Liver (tissue), 9 donors: ENCODE data around the gene C3orf22. TPM values are rescaled to one million over a fixed set of nuclear protein-coding genes. Genes with fewer than 3 reads are reported as not detected.

Source experiments
- DNase-seq: peaks from one replicate; pipeline ENCODE4 v3.0.0-alpha.2; 2017; ENCODE audit warnings: low spot score
- H3K27ac ChIP-seq, 2 donors: one replicate each; pipeline ENCODE4 v1.7.0; 2013; ENCODE audit warnings: inconsistent platforms in 2 of 2, low read length in 2 of 2, control low read depth in 1 of 2, low read depth in 1 of 2, mild to moderate bottlenecking in 1 of 2
- H3K27me3 ChIP-seq, 4 donors: one replicate each; pipeline versions ENCODE4 v1.6.1 to v1.7.0; 2013; ENCODE audit warnings: low read length in 3 of 4, inconsistent platforms in 1 of 4, mild to moderate bottlenecking in 1 of 4, moderate library complexity in 1 of 4; ENCODE audit not compliant: control insufficient read depth in 4 of 4, insufficient read depth in 4 of 4
- H3K36me3 ChIP-seq, 4 donors: one replicate each; pipeline versions ENCODE4 v1.6.1 to v1.7.0; 2013; ENCODE audit warnings: low read length in 3 of 4, mild to moderate bottlenecking in 3 of 4, low read depth in 1 of 4, moderate library complexity in 1 of 4; ENCODE audit not compliant: control insufficient read depth in 4 of 4, insufficient read depth in 3 of 4
- H3K4me1 ChIP-seq, 4 donors: one replicate each; pipeline versions ENCODE4 v1.6.1 to v1.7.0; 2013; ENCODE audit warnings: low read length in 3 of 4, mild to moderate bottlenecking in 3 of 4, moderate library complexity in 1 of 4; ENCODE audit not compliant: control insufficient read depth in 4 of 4, insufficient read depth in 4 of 4
- H3K4me3 ChIP-seq, 3 donors: one replicate each; pipeline versions ENCODE4 v1.6.1 to v1.7.0; 2013; ENCODE audit warnings: low read length in 3 of 3, control low read depth in 1 of 3, low read depth in 1 of 3, mild to moderate bottlenecking in 1 of 3
- H3K9ac ChIP-seq, 2 donors: one replicate each; pipeline ENCODE4 v1.7.0; 2013; ENCODE audit warnings: low read length in 2 of 2, mild to moderate bottlenecking in 2 of 2, moderate library complexity in 2 of 2, control low read depth in 1 of 2, low read depth in 1 of 2
- H3K9me3 ChIP-seq, 4 donors: one replicate each; pipeline versions ENCODE4 v1.6.1 to v1.7.0; 2013; ENCODE audit warnings: low read length in 3 of 4; ENCODE audit not compliant: control insufficient read depth in 4 of 4
- EGR1 ChIP-seq, 2 donors: IDR thresholded peaks; 2 replicates each; pipeline ENCODE4 v1.6.1; 2016 to 2018; ENCODE audit warnings: antibody characterized with exemption in 2 of 2, low read depth in 2 of 2
- FOXA1 ChIP-seq: IDR thresholded peaks from 2 replicates; pipeline ENCODE4 v1.6.1; 2016; ENCODE audit warnings: antibody characterized with exemption
- FOXA2 ChIP-seq: IDR thresholded peaks from 2 replicates; pipeline ENCODE4 v1.6.1; 2016; ENCODE audit warnings: antibody characterized with exemption
- GABPA ChIP-seq, 2 donors: IDR thresholded peaks in 1 of 2; conservative IDR thresholded peaks in 1 of 2; 2 replicates each; pipeline ENCODE4 v1.6.1; 2016; ENCODE audit warnings: antibody characterized with exemption in 2 of 2, mild to moderate bottlenecking in 1 of 2, moderate library complexity in 1 of 2
- HNF4A ChIP-seq, 2 donors: conservative IDR thresholded peaks; 2 replicates each; pipeline ENCODE4 v1.6.1; 2016; ENCODE audit warnings: antibody characterized with exemption in 2 of 2, mild to moderate bottlenecking in 2 of 2
- HNF4G ChIP-seq: IDR thresholded peaks from 2 replicates; pipeline ENCODE4 v1.6.1; 2016; ENCODE audit warnings: antibody characterized with exemption
- JUND ChIP-seq, 2 donors: IDR thresholded peaks; 2 replicates each; pipeline ENCODE4 v1.6.1; 2016; ENCODE audit warnings: antibody characterized with exemption in 2 of 2
- NR2F2 ChIP-seq: IDR thresholded peaks from 2 replicates; pipeline ENCODE4 v1.6.1; 2016; ENCODE audit warnings: antibody characterized with exemption
- RAD21 ChIP-seq, 2 donors: IDR thresholded peaks; 2 replicates each; pipeline ENCODE4 v1.6.1; 2016; ENCODE audit warnings: antibody characterized with exemption in 2 of 2, mild to moderate bottlenecking in 2 of 2
- RXRA ChIP-seq, 2 donors: IDR thresholded peaks; 2 replicates each; pipeline ENCODE4 v1.6.1; 2017 to 2018; ENCODE audit warnings: antibody characterized with exemption in 2 of 2, mild to moderate bottlenecking in 1 of 2
- SP1 ChIP-seq: IDR thresholded peaks from 2 replicates; pipeline ENCODE4 v1.6.1; 2018; ENCODE audit warnings: antibody characterized with exemption, mild to moderate bottlenecking
- TAF1 ChIP-seq: conservative IDR thresholded peaks from 2 replicates; pipeline ENCODE4 v1.6.1; 2016; ENCODE audit warnings: antibody characterized with exemption, mild to moderate bottlenecking
- YY1 ChIP-seq: IDR thresholded peaks from 2 replicates; pipeline ENCODE4 v1.6.1; 2016; ENCODE audit warnings: antibody characterized with exemption, mild to moderate bottlenecking
- WGBS: extraction: QIAGEN DNeasy Blood & Tissue Kit; methylation state at CpG from one replicate; pipeline ENCODE4 v1.1.7; 2013; 5-methylcytosine and 5-hydroxymethylcytosine counted together
- polyA plus RNA-seq, 2 donors: library from polyadenylated mRNA; stranded (reverse) in 1 of 2; unstranded in 1 of 2; fragments of 200-250 nt in 1 of 2; fragments of >200 nt in 1 of 2; fragmentation: Nextera tagmentation in 1 of 2; extraction: Ambion mirVana in 1 of 2; gene quantifications; one replicate each; pipeline versions ENCODE4 v1.2.1 to v1.2.3, GENCODE V29; 2013 to 2015
- total RNA-seq, 2 donors: library from RNA; depleted of rRNA; stranded (reverse); fragments of >200 nt; gene quantifications; one replicate each; pipeline ENCODE4 v1.2.3, GENCODE V29; 2014
- TF ChIP-seq, protein P1 (sequence below): IDR thresholded peaks from 2 replicates; pipeline ENCODE4 v1.6.1; 2016; ENCODE audit warnings: antibody characterized with exemption
- TF ChIP-seq, protein P2 (sequence below): IDR thresholded peaks from 2 replicates; pipeline ENCODE4 v1.6.1; 2016; ENCODE audit warnings: antibody characterized with exemption, mild to moderate bottlenecking
- TF ChIP-seq, protein P3 (sequence below): IDR thresholded peaks from 2 replicates; pipeline ENCODE4 v1.6.1; 2016; ENCODE audit warnings: antibody characterized with exemption
- TF ChIP-seq, protein P4 (sequence below): IDR thresholded peaks from 2 replicates; pipeline ENCODE4 v1.6.1; 2016; ENCODE audit warnings: antibody characterized with exemption
- TF ChIP-seq, protein P5 (sequence below): fragments of 150-350 bp; IDR thresholded peaks from 2 replicates; pipeline ENCODE4 v1.5.1; 2017; ENCODE audit warnings: improper control_type of control experiment, low read depth, low read length; ENCODE audit not compliant: missing input control
- donor health status: healthy.
- donor health status: healthy.
- donor health status: healthy.
- donor health status: healthy.
- donor health status: healthy.

The C3orf22 gene
- total and polyA plus RNA-seq, 4 donors = not detected

- peaks cover 18 to 69% (median 50%) of the 10 kb centered on the region in 4 donors for H3K4me1 ChIP-seq
- H3K27me3 ChIP-seq = no peaks in the 10 kb centered on the region
- peaks cover 0 to 5% (median 1%) of the 10 kb centered on the region in 4 donors for H3K36me3 ChIP-seq
- TF ChIP-seq, protein P1, sequence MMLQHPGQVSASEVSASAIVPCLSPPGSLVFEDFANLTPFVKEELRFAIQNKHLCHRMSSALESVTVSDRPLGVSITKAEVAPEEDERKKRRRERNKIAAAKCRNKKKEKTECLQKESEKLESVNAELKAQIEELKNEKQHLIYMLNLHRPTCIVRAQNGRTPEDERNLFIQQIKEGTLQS = no peak
- TF ChIP-seq RAD21 (IDR thresholded peaks at IDR 0.05) (no peak), FOXA2 (no peak), EGR1 (IDR thresholded peaks at IDR 0.05; ENCODE audit: low read depth in 2 of 2) (no peak), RXRA (IDR thresholded peaks at IDR 0.05) (no peak), YY1 (no peak), FOXA1 (no peak), SP1 (no peak)
- TF ChIP-seq, protein P2, sequence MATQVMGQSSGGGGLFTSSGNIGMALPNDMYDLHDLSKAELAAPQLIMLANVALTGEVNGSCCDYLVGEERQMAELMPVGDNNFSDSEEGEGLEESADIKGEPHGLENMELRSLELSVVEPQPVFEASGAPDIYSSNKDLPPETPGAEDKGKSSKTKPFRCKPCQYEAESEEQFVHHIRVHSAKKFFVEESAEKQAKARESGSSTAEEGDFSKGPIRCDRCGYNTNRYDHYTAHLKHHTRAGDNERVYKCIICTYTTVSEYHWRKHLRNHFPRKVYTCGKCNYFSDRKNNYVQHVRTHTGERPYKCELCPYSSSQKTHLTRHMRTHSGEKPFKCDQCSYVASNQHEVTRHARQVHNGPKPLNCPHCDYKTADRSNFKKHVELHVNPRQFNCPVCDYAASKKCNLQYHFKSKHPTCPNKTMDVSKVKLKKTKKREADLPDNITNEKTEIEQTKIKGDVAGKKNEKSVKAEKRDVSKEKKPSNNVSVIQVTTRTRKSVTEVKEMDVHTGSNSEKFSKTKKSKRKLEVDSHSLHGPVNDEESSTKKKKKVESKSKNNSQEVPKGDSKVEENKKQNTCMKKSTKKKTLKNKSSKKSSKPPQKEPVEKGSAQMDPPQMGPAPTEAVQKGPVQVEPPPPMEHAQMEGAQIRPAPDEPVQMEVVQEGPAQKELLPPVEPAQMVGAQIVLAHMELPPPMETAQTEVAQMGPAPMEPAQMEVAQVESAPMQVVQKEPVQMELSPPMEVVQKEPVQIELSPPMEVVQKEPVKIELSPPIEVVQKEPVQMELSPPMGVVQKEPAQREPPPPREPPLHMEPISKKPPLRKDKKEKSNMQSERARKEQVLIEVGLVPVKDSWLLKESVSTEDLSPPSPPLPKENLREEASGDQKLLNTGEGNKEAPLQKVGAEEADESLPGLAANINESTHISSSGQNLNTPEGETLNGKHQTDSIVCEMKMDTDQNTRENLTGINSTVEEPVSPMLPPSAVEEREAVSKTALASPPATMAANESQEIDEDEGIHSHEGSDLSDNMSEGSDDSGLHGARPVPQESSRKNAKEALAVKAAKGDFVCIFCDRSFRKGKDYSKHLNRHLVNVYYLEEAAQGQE = no peak
- H3K9me3 ChIP-seq = no peaks in the 10 kb centered on the region
- H3K27ac ChIP-seq = peak overlapping the region; percentile 94 to 96
- no peak for DNase-seq
- 82% methylated on average over 6 of the region's 6 CpGs for WGBS
- no peak overlapping the region for H3K4me3 ChIP-seq
- H3K9ac ChIP-seq = no peak overlapping the region
Observed at GRCh38 chr3:126531051-126531330, 27.7 kb downstream of the C3orf22 start.

DNA sequence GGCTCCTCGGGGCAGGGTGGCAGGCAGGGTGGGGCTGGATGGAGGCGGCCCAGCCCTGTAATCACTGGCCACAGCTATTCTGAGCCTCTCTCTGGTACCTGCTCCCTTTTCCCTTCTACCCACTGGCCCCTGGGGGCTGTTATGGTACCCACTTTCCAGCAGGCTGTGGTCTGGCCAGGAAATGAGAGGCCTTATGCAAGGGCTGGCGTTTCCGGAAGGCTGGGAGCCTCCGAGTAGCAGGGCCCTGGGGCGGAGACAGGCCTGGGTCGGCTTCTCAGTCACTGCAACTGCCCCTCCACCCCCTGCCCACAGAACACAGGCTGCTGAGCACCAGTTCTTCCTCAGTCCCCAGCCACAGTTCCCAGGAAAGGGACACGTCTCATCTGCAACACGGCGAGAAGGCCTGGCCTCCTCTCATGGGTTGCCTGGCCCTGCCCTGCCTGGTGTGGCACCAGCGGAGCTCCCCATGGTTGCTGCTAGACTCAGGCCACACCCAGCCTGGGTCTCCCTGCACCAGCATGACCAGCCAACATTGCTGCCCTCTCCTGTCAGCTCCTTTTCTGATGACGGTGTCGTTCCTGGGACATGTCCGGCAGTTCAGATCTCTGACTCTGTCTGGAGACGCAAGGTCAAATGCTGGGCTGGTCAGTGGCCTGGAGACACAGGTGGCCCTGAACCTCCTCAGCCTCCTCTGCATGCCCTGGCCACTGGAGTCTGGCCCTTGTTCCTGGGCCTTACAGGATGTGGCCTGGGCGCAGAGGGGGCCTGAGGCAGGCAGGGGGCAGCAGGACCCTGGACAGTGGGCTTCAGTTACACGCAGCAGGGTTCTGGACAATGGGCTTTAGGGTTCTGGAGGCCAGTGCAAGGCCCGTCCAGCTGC is 28.3 kb downstream of the C3orf22 start:
- Histone ChIP-seq H3K9ac (peak overlapping the region in 1 of 2 donors; percentile 21), H3K9me3 (no peaks in the 10 kb centered on the region), H3K4me1 (peaks cover 18 to 72% (median 54%) of the 10 kb centered on the region in 4 donors), H3K27me3 (no peaks in the 10 kb centered on the region), H3K27ac (peak overlapping the region; percentile 94 to 96), H3K4me3 (no peak overlapping the region), H3K36me3 (peaks cover 0 to 3% (median 1%) of the 10 kb centered on the region in 4 donors)
- DNase-seq = no peak
- TF ChIP-seq HNF4A (conservative IDR thresholded peaks at IDR 0.05) = peak in 1 of 2 donors; percentile 33
- TF ChIP-seq RAD21 (IDR thresholded peaks at IDR 0.05) = peak in 1 of 2 donors; percentile 22
- TF ChIP-seq EGR1 (IDR thresholded peaks at IDR 0.05; ENCODE audit: low read depth in 2 of 2) = no peak
- TF ChIP-seq RXRA (IDR thresholded peaks at IDR 0.05) = peak; percentile 64 to 66
- 46% methylated on average over 18 of the region's 18 CpGs for WGBS

GRCh38 chr3:126529585-126530170 is 29.1 kb downstream of the C3orf22 start:
- Histone ChIP-seq H3K4me1 (peaks cover 18 to 78% (median 56%) of the 10 kb centered on the region in 4 donors), H3K4me3 (no peak overlapping the region), H3K27ac (peak overlapping the region; percentile 94 to 96), H3K9me3 (no peaks in the 10 kb centered on the region), H3K27me3 (no peaks in the 10 kb centered on the region), H3K36me3 (no peaks in the 10 kb centered on the region), H3K9ac (peak overlapping the region in 1 of 2 donors; percentile 26)
- TF ChIP-seq HNF4A (conservative IDR thresholded peaks at IDR 0.05) (no peak), NR2F2 (no peak), SP1 (no peak), GABPA (IDR thresholded peaks at IDR 0.05 in 1 of 2, conservative IDR thresholded peaks at IDR 0.05 in 1 of 2) (no peak), TAF1 (no peak), RXRA (IDR thresholded peaks at IDR 0.05) (no peak), EGR1 (IDR thresholded peaks at IDR 0.05; ENCODE audit: low read depth in 2 of 2) (no peak), JUND (IDR thresholded peaks at IDR 0.05) (no peak), FOXA2 (no peak), HNF4G (no peak)
- TF ChIP-seq, protein P3, sequence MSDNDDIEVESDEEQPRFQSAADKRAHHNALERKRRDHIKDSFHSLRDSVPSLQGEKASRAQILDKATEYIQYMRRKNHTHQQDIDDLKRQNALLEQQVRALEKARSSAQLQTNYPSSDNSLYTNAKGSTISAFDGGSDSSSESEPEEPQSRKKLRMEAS = no peak
- TF ChIP-seq, protein P4, sequence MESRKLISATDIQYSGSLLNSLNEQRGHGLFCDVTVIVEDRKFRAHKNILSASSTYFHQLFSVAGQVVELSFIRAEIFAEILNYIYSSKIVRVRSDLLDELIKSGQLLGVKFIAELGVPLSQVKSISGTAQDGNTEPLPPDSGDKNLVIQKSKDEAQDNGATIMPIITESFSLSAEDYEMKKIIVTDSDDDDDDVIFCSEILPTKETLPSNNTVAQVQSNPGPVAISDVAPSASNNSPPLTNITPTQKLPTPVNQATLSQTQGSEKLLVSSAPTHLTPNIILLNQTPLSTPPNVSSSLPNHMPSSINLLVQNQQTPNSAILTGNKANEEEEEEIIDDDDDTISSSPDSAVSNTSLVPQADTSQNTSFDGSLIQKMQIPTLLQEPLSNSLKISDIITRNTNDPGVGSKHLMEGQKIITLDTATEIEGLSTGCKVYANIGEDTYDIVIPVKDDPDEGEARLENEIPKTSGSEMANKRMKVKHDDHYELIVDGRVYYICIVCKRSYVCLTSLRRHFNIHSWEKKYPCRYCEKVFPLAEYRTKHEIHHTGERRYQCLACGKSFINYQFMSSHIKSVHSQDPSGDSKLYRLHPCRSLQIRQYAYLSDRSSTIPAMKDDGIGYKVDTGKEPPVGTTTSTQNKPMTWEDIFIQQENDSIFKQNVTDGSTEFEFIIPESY = no peak
- TF ChIP-seq, protein P5, sequence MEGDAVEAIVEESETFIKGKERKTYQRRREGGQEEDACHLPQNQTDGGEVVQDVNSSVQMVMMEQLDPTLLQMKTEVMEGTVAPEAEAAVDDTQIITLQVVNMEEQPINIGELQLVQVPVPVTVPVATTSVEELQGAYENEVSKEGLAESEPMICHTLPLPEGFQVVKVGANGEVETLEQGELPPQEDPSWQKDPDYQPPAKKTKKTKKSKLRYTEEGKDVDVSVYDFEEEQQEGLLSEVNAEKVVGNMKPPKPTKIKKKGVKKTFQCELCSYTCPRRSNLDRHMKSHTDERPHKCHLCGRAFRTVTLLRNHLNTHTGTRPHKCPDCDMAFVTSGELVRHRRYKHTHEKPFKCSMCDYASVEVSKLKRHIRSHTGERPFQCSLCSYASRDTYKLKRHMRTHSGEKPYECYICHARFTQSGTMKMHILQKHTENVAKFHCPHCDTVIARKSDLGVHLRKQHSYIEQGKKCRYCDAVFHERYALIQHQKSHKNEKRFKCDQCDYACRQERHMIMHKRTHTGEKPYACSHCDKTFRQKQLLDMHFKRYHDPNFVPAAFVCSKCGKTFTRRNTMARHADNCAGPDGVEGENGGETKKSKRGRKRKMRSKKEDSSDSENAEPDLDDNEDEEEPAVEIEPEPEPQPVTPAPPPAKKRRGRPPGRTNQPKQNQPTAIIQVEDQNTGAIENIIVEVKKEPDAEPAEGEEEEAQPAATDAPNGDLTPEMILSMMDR = no peak
- 54% methylated on average over 7 of the region's 7 CpGs for WGBS
- no peak for DNase-seq
